Stimulated activated CD8-positive, alpha-beta memory T cell treated with anti-CD3 and anti-CD28 coated beads, Interleukin-12 subunit alpha, Interleukin-12 subunit beta, amount 100 ng/mL, for 24 hours (primary cell): Measurements from ENCODE around the gene ANKRD60.

Experiments used
- DNase-seq: peaks from one replicate; pipeline ENCODE4 v3.0.0-alpha.2; 2020; ENCODE audit errors: extremely low read depth

ANKRD60 gene

GRCh38 chr20:58223358-58223941 is 5.0 kb downstream of the ANKRD60 start:
- no peak for DNase-seq

GRCh38 chr20:58222446-58222845 is 6.0 kb downstream of the ANKRD60 start:
- no peak for DNase-seq

- no peak for DNase-seq
Observed at GRCh38 chr20:58219342-58219700, 9.1 kb downstream of the ANKRD60 start.

DNA sequence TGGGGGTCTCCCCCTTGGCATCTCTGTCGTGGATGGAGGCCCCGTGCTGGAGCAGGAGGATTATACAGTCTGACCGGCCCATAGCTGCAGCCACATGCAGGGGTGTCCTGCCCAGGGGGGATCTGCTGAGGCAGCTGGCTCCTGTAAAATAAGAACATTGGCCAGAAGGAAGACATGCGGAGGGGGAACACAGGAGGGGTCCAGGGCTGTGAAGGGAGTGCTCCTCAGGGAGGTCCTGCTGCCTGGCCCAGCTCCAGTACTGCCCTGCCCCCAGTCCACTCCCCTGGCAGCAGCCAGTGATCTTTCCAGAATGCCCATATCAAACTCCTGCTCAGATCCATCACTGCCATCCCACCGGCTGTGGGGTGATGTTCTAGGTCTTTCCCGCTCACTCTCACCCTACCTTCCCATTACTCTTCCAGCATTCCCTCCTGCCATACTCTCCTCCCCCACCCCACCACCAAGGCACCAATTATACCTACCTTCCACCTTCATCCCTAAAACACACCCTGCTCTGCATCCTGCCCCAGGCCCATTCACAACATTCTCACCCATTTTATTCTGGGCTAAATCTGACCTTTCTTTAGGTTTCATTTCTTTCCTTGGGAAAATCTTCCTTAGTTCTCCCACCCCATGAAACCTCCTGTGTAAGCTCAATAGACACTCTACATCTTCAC is 9.7 kb downstream of the ANKRD60 start:
- no peak for DNase-seq

GRCh38 chr20:58216334-58216733 is 12.1 kb downstream of the ANKRD60 start:
- no peak for DNase-seq

- no peak for DNase-seq
Observed at GRCh38 chr20:58215116-58215515, 13.3 kb downstream of the ANKRD60 start.

DNA sequence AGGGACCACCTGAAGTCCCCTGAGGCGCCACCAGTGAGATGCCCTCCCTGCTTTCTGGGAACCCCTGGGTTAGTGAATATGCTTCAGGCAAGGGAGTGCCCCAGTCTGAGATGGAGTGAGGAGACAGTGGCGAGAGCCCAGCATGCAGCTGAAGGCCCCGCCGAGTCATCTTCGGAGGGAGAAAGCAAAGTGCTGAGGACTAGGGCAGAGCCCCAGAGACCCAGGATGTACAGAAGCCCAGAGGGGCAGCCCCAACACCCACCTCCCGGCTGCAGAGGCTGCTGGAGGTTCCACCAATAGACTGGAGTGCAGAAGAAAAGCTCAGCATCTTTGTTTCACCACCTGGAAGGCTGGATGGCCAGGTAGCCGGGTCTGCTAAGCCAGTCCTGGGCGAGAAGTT is 14.1 kb downstream of the ANKRD60 start:
- no peak for DNase-seq

- DNase-seq: no peak
Observed at GRCh38 chr20:58213716-58214115, 14.7 kb downstream of the ANKRD60 start.

DNA sequence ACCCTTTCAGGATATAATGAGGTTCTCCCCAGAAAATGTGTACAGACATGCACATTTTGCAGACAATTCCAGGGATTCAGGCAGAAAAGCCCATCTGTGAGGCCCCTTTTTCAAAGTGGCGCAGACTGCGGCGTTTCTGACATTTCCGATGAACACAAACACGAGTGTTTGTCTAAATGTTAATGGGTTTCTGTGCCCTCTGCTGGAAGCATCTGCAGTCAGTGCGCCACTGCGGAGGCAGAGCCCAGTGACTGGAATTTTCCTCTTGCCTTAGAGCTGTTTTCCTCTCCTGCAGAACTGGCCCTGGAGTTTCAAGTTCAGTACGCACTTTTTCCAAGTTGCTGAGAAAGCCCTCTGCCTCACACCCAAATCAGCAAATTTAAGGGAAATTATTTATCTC is 15.3 kb downstream of the ANKRD60 start:
- no peak for DNase-seq

- no peak for DNase-seq
Observed at GRCh38 chr20:58212636-58213035, 15.8 kb downstream of the ANKRD60 start.

- no peak for DNase-seq
Observed at GRCh38 chr20:58210398-58210747, 18.1 kb downstream of the ANKRD60 start.

DNA sequence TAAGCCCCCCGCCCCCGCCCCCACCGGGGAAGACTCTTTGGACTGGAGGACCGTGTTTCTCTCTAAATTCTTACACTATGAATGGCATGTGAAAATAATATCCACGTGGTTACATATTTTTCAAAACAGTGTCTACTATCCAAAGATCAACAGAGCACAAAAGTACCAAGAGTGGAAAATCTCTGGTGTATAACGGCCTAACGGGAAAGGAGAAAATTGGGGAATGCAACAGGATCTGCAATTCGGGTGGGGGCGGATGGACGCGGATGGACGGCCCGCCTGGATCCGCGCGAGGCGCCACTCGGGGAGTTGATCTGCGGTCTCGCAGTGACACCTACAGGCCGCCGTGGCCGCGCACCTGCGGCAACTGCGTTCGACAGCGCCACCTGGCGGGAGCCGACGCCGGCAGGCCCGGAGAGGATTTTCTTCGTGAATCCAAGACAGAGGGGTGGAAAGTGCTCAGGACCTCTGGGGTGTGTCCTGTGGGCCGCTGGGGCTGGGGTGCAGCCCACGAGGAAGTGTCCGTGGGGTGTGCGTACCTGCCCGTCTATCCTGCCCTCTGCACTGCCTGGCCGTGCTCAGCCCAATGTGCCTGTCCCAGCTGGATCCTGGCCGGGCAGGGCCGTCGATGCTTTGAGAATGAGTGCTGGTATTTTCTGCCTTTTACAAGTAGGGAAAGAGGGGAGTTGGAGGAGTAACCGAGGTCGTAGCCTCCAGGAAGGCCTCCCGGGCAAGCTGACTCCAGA is 18.6 kb downstream of the ANKRD60 start:
- peak; percentile 72 for DNase-seq

GRCh38 chr20:58208944-58209343 is 19.5 kb downstream of the ANKRD60 start:
- no peak for DNase-seq

DNA sequence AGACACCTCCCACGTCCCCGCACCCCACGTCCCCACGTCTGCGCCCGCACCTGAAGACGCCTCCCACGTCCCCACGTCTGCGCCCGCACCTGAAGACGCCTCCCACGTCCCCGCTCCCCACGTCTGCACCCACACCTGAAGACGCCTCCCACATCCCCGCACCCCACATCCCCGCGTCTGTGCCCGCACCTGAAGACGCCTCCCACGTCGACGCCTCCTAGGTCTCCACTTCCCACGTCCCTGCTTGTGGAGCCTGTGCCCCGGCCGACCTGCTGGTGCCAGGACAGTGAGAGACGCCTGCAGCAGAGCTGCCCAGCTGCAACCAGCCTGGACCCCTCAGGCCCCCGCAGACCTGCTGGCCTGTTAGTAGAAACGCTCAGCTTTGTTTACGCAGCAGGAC is 22.6 kb downstream of the ANKRD60 start:
- no peak for DNase-seq

- DNase-seq: no peak
Observed at GRCh38 chr20:58202044-58202443, 26.4 kb downstream of the ANKRD60 start.

DNA sequence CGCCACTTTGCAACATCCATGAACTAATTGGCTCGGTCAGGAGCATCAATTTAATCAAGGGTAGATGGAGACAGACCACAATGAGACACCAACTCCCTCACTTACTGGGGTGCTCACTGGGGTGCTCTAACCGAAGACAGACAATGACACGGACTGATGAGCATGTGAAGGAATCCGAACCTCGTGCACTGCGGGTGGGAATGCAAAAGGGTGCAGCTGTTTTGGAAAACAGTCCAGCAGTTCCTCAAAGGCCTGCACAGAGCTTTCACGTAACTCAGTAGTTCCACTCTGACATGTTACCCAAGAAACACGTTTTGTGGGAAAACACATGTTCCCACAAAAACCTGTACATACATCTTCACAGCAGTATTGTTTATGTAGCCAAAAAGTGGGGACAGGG is 26.8 kb downstream of the ANKRD60 start:
- no peak for DNase-seq

DNA sequence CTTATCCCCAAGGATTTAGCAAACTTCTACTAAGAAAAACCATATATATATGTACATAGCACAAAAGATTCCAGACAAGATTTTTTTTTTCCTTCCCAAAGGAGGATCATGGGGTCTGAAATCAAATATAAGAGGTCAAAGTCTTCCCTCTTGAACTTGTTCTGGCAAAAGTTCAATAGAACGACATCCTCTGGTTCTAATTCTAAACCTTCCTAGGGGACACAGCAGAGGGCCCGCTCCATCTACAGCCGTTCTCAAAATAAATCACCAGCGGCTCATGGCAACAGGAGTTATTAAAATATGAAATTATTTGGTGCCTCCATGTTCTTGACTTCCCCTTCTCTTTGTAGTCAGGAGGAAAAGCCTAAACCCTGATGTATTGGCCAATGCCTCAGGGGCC is 29.0 kb downstream of the ANKRD60 start:
- no peak for DNase-seq

DNA sequence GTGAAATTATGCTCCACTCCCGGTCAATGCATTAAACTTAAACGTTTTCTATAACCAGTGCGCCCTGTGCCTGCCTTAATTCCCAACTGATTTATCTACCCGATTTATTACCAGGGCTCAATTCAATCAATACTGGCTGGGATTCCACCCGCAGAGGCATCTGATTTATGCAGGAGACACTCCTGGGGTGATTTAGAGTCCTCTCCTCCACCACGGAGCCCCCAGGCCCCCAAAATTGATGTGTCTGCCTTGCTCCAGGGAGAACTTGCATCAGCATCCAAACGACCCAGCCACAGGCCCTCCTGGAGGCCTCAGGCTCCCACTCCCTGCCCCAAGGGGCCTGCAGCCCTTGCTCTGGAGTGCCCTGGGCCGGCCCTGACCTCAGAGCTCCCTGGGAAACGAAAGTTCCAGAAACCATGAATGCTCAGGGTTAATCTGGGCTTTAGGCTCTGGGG is 29.5 kb downstream of the ANKRD60 start:
- DNase-seq: no peak

GRCh38 chr20:58198384-58198783 is 30.1 kb downstream of the ANKRD60 start:
- DNase-seq: no peak

- DNase-seq: no peak
Observed at GRCh38 chr20:58197185-58197469, 31.3 kb downstream of the ANKRD60 start.

GRCh38 chr20:58196402-58197184 is 31.9 kb downstream of the ANKRD60 start:
- DNase-seq: no peak

GRCh38 chr20:58195047-58195446 is 33.4 kb downstream of the ANKRD60 start:
- DNase-seq: no peak
